Measurements from ENCODE around the gene TMEM108. TPM values are rescaled to one million over a fixed set of nuclear protein-coding genes. Genes with fewer than 3 reads are reported as not detected.

The TMEM108 gene
- polyA plus RNA-seq, 1 of the 3 experiments (the other 2 are of a cell fraction), result 8.6 TPM

- TF ChIP-seq TEAD4 (IDR thresholded peaks at IDR 0.05; ENCODE audit: borderline replicate concordance, insufficient read depth), result no peak
Observed at GRCh38 chr3:133295199-133295901, 257.2 kb downstream of the TMEM108 start (continued).

GRCh38 chr3:133295944-133296917 lies 258.0 kb downstream of the TMEM108 start:
- POLR2A ChIA-PET, result no interaction called here
- Histone ChIP-seq H3K4me3 (ENCODE audit: low read depth in 2 of 2, low read length in 1 of 2) (no peak overlapping the region), H3K79me2 (ENCODE audit: insufficient read depth) (no peaks in the 10 kb centered on the region), H2AFZ (ENCODE audit: low read depth) (0 out of 2 replicates have a peak overlapping the region, but pooled peaks have one; percentile 18), H3K9me2 (no peaks in the 10 kb centered on the region), H3K9me3 (no peaks in the 10 kb centered on the region), H3F3A (replicated peaks; ENCODE audit: insufficient read depth) (peaks cover 32% of the 10 kb centered on the region), H3K4me2 (peak overlapping the region; percentile 63; the same call in 1 of the 2 replicates), H3K9ac (0 out of 2 replicates have a peak overlapping the region, but pooled peaks have one; percentile 5), H3K4me1 (ENCODE audit: control insufficient read depth in 1 of 2, insufficient read depth in 2 of 2, low read depth in 1 of 2, low read length in 1 of 2) (peaks cover 50 to 52% of the 10 kb centered on the region in 2 experiments), H3K36me3 (replicated peaks in 1 of 2; ENCODE audit: control insufficient read depth in 1 of 2, insufficient read depth in 2 of 2, low read length in 1 of 2) (no peaks in the 10 kb centered on the region), H3K27ac (ENCODE audit: low read depth in 2 of 2, low read length in 1 of 2) (peak overlapping the region; percentile 87 to 94), H3K27me3 (ENCODE audit: insufficient read depth) (no peaks in the 10 kb centered on the region), H4K20me1 (ENCODE audit: insufficient read depth) (no peaks in the 10 kb centered on the region)
- 69% methylated on average over 6 of the region's 6 CpGs for WGBS (ENCODE audit: low lambda C conversion rate)
- TF ChIP-seq REST (IDR thresholded peaks at IDR 0.05; ENCODE audit: low read depth, low read length) (no peak), MXI1 (IDR thresholded peaks at IDR 0.05; ENCODE audit: low read depth, low read length) (no peak), SMC3 (IDR thresholded peaks at IDR 0.05; ENCODE audit: low read depth, low read length) (no peak), FOSL2 (IDR thresholded peaks at IDR 0.05; ENCODE audit: borderline replicate concordance, low read depth) (no peak), GABPA (IDR thresholded peaks at IDR 0.05; ENCODE audit: low read depth) (no peak)
- no peak for DNase-seq
- CTCF ChIA-PET, result interaction anchor here (1.0 to 1.5 kb wide), 2 partner anchors 12 to 171 kb away, joined by 3 read pairs; no protein-coding TSS in a partner anchor

- Histone ChIP-seq H3K27me3 (ENCODE audit: insufficient read depth) (no peaks in the 10 kb centered on the region), H3K36me3 (replicated peaks in 1 of 2; ENCODE audit: control insufficient read depth in 1 of 2, insufficient read depth in 2 of 2, low read length in 1 of 2) (no peaks in the 10 kb centered on the region), H3K4me3 (ENCODE audit: low read depth in 2 of 2, low read length in 1 of 2) (no peak overlapping the region), H3K4me1 (ENCODE audit: control insufficient read depth in 1 of 2, insufficient read depth in 2 of 2, low read depth in 1 of 2, low read length in 1 of 2) (peaks cover 46 to 56% of the 10 kb centered on the region in 2 experiments), H2AFZ (ENCODE audit: low read depth) (no peak overlapping the region), H3K4me2 (no peak overlapping the region), H3K79me2 (ENCODE audit: insufficient read depth) (no peaks in the 10 kb centered on the region), H3F3A (replicated peaks; ENCODE audit: insufficient read depth) (peaks cover 40% of the 10 kb centered on the region), H3K9me3 (no peaks in the 10 kb centered on the region), H3K9ac (no peak overlapping the region), H3K27ac (ENCODE audit: low read depth in 2 of 2, low read length in 1 of 2) (peak overlapping the region; percentile 39 to 87; a peak in 2 of 4 replicates), H4K20me1 (ENCODE audit: insufficient read depth) (no peaks in the 10 kb centered on the region), H3K9me2 (no peaks in the 10 kb centered on the region)
- WGBS (ENCODE audit: low lambda C conversion rate), result 74% methylated on average over 5 of the region's 5 CpGs
- ChIA-PET POLR2A (no interaction called here), CTCF (interaction anchor here (1.0 to 1.5 kb wide), 2 partner anchors 13 to 172 kb away, joined by 3 read pairs; no protein-coding TSS in a partner anchor)
- no peak for DNase-seq
- TF ChIP-seq CTCF (IDR thresholded peaks at IDR 0.05), result no peak
- no peak for TF ChIP-seq GABPA (IDR thresholded peaks at IDR 0.05; ENCODE audit: low read depth)
- TF ChIP-seq CHD2 (IDR thresholded peaks at IDR 0.05; ENCODE audit: low read length, partially characterized antibody), result no peak
- no peak for TF ChIP-seq RFX5 (IDR thresholded peaks at IDR 0.05; ENCODE audit: low read length)
- no peak for TF ChIP-seq NFIC (IDR thresholded peaks at IDR 0.05; ENCODE audit: borderline replicate concordance)
- TF ChIP-seq TEAD4 (IDR thresholded peaks at IDR 0.05; ENCODE audit: borderline replicate concordance, insufficient read depth), result no peak
- TF ChIP-seq MEF2A (IDR thresholded peaks at IDR 0.05; ENCODE audit: borderline replicate concordance, low read depth), result no peak
- no peak for TF ChIP-seq MXI1 (IDR thresholded peaks at IDR 0.05; ENCODE audit: low read depth, low read length)
- TF ChIP-seq EP300 (IDR thresholded peaks at IDR 0.05; ENCODE audit: borderline replicate concordance in 1 of 2, low read depth in 1 of 2, low read length in 1 of 2), result no peak
- TF ChIP-seq POLR2AphosphoS5 (IDR thresholded peaks at IDR 0.05; ENCODE audit: low read depth, low read length), result no peak
- TF ChIP-seq GATA2 (CRISPR knock-in tag; IDR thresholded peaks at IDR 0.05), result no peak
- TF ChIP-seq SMC3 (IDR thresholded peaks at IDR 0.05; ENCODE audit: low read depth, low read length), result no peak
- TF ChIP-seq RCOR1 (IDR thresholded peaks at IDR 0.05; ENCODE audit: low read length), result no peak
Observed at GRCh38 chr3:133296981-133297380, 258.8 kb downstream of the TMEM108 start.

All from SK-N-SH (cell line).